Ovary (tissue), 3 donors: ENCODE results near the gene XRCC6.

Source experiments
- CTCF ChIP-seq, 3 donors: fragments of 450-650 bp in 2 of 3; fragments of 200-600 bp in 1 of 3; IDR thresholded peaks; one replicate each; pipeline versions ENCODE4 v1.5.1 to v1.8.0; 2016 to 2022; ENCODE audit warnings: antibody characterized with exemption in 3 of 3, mild to moderate bottlenecking in 1 of 3
- POLR2A ChIP-seq: fragments of 450-650 bp; IDR thresholded peaks from one replicate; pipeline ENCODE4 v1.6.1; 2017; ENCODE audit warnings: antibody characterized with exemption, mild to moderate bottlenecking, moderate library complexity
- donor health status: DM: no; HTN: no; CAD: no.

GRCh38 chr22:41659941-41660340, 38.8 kb downstream of the XRCC6 start:
- TF ChIP-seq CTCF (IDR thresholded peaks at IDR 0.05) (no peak), POLR2A (no peak)
